Midbrain (tissue), 1 donor: Measurements from ENCODE around the gene IL13.
"Not testable (repeated sequence)": the region's sequence is repeated elsewhere in the genome, so short reads cannot be mapped to it uniquely, and the experiment has no call there.

Experiments used
- DNase-seq: peaks from one replicate; lab custom pipeline; 2025; lab: John Stamatoyannopoulos, UW

Gene IL13

DNA sequence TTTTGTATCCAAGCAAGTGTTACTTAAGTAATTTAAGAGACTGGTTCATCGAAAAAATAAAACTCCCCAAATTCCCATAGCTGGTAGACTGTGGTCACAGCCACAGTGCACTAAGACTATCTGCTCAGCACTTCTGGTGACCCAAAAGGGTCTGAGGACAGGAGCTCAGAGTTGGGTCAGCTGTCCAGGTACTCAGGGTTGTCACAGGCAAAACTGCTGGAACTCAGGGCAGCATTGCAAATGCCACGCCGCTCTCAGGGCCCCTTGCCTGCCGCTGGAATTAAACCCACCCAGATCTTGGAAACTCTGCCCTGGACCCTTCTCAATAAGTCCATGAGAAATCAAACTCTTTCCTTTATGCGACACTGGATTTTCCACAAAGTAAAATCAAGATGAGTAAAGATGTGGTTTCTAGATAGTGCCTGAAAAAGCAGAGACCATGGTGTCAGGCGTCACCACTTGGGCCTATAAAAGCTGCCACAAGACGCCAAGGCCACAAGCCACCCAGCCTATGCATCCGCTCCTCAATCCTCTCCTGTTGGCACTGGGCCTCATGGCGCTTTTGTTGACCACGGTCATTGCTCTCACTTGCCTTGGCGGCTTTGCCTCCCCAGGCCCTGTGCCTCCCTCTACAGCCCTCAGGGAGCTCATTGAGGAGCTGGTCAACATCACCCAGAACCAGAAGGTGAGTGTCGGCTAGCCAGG is at the start of gene IL13:
Gene IL13, plus strand, starts transcription at position 498 of the 705 bp plus-strand sequence. Its CDS starts 14 bp downstream, at position 512.
- DNase-seq, result no peak

- DNase-seq, result no peak
These were observed 46.0 kb upstream of the IL13 start for GRCh38 chr5:132611965-132612364.

DNA sequence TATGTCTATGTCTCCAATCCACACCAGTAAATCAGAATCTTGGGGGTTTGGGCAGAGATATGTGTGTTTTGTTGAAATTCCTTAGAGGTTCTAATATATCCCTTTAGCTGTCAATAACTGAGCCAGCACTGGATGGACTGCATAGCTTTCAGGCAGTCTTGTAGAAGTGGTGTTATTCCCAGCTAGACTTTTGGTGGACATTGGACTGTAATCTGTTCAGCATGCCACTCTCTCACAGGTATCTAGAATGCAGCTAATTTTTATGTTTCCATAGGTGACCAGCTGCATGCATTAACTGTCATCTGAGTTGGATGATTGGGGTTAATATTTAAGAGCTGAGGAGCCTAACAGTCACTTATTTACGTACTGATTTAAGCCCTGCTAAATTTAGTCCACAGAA is 45.1 kb upstream of the IL13 start:
- no peak for DNase-seq

DNA sequence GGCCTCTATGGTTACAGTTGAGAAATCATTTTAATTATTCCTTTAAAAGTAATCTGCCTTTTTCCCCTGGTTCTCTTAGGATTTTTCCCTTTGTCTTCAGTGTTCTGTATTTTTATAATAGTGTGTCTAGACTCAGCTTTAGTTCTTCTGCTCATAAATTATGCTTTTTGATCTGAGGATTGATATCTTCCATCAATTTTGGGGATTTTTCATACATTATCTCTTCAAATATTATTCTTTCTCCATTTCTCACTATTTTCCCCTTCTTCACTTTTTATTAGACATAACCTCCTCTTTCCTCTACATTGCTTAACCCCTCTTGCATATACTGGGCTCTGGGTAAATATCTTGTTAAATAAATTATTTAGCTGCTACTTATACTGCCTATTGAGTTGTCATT is 36.3 kb upstream of the IL13 start:
- no peak for DNase-seq

DNA sequence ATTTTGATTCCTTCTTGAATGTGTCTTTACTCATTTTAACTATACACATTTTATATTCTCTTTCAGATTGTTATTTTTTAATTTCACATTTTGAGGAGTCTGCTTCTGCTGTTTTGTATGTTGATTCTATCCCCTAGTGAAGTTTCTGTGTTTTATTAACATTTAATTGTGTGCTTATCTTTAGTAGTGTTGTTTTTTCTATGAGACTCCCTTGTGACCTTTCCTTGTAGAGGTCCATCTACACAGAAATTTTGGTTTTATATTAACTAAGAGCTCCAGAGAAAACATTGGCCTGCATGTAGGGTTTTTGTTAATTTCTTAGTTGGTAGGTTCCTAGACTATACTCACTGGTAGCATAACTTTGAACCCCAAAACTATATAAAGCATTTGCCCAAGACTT is 35.4 kb upstream of the IL13 start:
- no peak for DNase-seq

DNA sequence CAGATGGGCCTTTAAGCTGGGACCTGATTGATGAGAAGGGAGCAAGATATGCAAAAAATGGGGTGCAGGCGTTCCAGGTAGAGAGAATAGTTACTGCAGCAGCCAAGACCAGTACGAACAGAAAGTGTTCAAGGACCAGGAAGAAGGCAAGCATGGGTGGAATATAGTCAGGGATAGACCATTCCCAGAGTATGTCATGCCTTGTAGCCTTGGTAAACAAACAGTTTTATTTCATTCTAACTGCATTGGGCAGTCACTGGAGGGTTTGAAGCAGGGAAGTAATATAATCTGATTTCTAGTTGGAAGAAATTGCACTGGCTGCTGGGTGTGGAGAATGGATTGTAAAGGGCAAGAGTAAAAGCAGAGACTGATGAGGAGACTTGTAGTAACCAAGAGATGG is 30.5 kb upstream of the IL13 start:
- no peak for DNase-seq

DNA sequence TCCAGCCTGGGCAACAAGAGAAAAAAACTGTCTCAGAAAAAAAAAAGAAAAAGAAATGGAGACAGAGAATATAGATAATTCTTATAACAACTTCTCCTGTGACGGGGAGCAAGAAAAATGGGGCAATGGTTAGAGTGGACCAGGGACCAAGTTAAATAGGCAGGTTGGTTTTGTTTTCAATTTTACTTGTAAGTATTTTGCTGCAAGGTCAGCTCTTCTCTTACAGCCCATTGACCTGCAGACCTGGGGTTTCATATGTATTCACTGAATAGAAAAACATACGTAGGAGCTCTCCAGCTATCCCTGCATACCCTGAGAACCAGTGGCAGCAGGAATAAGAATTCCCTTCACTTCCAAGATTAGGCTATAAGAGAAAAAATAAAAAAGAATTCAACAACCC is 29.2 kb upstream of the IL13 start:
- DNase-seq, result no peak

DNA sequence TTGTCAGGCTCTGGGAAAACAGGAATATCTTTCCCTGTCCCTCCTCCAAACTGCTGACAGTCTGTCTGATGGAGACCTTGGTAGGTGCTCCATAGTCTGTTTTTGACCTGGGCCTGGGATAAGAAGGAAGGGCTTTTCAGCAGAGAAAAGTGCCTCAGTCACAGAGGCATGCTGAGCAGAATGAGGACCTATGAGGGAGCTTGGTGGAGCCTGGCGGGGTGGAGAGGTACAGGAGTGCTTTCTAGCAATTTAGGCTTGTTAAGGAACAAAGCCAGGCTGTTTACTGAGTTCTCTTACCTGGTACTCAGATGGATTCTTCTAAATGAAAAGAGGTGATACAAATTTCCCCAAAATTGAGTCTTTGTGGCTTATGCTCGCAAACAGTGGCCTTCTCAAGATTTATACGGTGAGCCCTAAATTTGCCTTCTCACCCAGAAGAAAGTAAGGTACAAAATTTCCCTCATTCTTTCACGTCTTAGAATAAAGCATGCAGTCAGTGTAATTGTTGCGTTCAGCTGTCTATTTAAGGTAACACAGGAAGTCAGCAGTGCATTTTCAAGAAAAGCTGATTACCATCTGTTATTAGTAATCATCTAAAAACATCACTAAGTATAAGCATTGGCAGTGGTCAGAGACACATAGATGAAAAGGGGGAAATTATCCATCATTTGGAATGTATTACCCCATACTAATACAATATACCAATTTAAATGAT is 28.6 kb upstream of the IL13 start:
- DNase-seq, result no peak

GRCh38 chr5:132633587-132633986 is 24.4 kb upstream of the IL13 start:
- DNase-seq, result not testable (repeated sequence)

DNA sequence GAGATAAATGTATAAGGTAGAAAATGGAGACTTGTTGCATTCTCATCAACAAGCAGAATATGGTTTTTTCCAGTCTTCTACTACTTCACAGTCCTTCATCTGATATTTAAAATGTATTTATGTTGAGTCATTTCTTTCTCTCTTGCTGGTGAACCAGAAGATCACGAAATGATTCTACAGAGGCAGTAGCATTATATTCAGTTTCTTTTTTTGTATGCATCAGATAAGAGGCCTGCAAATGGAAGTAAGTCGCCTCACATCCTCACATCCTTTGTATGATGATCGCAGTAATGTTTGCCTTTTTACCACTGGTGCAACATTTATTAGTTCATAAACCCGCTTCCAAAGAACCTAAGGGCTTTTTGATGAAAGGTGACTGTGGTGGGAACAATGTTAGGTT is 22.1 kb upstream of the IL13 start:
- no peak for DNase-seq

DNA sequence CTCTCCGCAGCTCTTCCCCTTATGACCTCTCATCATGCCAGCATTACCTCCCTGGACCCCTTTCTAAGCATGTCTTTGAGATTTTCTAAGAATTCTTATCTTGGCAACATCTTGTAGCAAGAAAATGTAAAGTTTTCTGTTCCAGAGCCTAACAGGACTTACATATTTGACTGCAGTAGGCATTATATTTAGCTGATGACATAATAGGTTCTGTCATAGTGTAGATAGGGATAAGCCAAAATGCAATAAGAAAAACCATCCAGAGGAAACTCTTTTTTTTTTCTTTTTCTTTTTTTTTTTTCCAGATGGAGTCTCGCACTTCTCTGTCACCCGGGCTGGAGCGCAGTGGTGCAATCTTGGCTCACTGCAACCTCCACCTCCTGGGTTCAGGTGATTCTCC is 20.7 kb upstream of the IL13 start:
- no peak for DNase-seq

DNA sequence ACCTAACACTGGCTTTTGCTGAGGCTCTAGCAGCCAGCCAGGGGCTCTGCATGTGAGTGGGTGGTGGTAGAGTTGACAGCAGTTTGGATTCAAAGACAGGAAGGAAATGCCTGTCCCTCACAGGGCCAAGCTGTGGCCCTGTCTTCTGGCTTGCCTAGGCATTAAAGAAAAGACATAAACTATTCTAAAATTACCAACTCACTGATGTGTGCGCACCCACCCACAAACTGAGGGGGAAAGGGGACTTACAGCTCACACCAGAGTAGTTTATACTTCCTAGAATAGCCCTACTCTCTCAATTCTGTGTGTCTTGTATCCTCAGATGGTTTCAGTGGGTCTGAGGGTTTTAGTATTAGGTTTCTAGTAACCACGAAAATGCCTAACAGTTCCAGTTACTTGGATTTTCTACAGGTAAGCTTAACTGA is 18.3 kb upstream of the IL13 start:
- no peak for DNase-seq

- DNase-seq, result no peak
These were observed 17.4 kb upstream of the IL13 start for GRCh38 chr5:132640613-132641012.

- no peak for DNase-seq
These were observed 16.7 kb upstream of the IL13 start for GRCh38 chr5:132641241-132641723.

DNA sequence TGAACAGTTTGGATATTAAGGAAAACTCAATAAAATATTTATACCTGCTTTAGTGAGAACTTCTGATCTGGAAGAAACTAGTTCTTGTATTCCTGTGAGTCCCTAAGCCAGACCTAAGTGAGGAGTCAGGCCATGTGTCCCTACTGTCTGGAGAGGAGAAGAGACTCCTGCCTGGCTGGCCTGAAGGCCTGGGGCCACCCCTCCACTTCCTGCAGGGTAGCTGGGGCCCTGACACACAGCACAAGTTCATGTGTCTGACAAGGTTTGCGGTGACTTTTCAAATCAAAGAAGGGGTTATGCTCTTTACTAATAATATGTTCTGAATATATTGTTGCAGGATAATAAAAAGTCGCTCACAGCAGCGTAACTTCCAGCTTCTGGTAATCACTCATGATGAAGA is 16.1 kb upstream of the IL13 start:
- DNase-seq, result no peak

GRCh38 chr5:132644177-132644576 is 13.8 kb upstream of the IL13 start:
- no peak for DNase-seq

DNA sequence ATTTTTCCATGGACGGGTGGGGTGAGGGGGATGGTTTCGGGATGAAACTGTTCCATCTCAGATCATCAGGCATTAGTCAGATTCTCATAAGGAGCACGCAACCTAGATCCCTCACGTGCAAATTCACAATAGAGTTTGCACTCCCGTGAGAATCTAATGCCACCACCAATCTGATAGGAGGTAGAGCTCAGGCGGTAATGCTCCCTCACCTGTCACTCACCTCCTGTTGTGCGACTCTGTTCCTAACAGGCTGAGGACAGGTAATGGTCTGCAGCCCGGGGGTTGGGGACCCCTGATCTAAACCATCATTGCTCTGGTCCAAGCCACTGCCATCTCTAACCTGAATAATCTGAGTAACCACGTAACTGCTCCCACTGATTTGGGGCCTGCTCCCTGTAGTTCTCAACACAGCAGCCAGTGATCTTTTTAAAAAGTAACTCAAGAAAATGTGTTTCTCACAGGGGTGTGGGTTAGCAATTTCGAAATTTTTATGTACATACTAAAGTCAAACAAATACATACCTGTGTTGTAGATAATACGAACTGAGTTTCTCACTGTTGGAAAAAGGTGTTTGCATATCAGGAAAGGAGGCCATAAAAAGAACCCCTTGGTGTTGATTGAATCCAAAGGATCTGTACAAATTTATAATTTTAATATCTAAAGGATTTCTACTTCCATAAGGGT is 11.2 kb upstream of the IL13 start:
- no peak for DNase-seq

DNA sequence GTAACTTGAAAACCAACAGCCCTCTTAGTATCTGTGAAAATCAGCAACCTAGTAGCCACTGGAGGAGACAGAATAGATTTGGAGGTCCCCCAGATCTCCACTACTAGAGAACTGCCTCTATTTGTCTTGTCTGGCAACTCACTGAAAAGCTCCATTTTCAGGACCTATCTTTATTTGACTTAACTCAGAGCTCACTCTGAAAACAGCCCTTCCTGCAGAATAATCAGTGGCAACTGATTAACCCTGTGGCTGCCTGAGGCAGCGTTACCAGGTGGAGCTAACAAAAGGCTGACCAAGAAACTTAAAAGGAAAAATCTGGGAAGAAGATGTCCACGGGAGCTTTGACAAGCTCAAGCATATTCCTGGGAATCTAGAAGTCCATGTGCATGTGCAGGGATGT is 10.5 kb upstream of the IL13 start:
- DNase-seq, result no peak

DNA sequence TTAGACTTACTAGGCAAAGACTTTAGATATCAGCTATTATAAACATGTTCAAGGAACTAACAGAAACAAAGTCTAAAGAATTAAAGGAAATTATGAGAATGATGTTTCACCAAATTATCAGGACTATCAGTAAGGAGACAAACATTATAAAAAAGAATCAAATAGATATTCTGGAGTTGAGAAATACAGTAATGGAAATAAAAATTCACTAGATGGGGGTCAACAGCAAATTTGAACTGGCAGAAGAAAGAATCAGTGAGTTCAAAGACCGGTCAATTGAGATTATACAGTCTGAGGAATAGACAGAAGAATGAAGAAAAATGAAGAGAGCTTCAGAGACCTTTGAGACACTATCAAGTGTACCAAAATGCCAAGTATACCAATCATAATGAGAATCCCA is 9.6 kb upstream of the IL13 start:
- no peak for DNase-seq

DNA sequence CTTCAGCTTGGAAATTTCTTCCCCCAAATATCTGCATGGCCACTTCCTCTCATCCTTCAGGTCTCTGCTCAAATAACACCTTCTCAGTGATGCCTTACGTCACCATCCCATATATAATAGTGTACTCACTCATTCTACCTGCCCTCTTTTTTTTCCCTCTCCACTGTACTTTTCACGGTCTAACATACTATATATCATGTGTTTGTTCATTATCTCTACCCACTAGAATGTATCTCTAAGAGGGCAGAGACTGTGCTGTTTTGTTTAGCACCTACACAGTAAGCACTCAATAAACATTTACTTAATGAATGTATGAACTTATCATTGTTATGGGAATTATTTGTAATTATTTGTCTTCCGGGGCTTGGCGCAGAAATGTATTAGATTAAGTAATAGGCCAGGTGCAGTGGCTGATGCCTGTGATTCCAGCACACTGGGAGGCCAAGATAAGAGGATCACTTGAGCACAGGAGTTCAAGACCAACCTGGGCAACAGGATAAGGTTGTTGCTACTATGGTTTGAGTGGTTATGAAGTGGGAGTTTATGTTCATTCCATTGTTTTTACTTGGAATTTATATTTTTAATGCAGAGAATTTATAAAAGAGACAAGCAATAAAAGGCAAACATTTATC is 6.0 kb upstream of the IL13 start:
- no peak for DNase-seq

GRCh38 chr5:132653716-132654115 is 4.3 kb upstream of the IL13 start:
- DNase-seq, result no peak
